OCI-M2 (cell line): ENCODE measurements around the gene NEK9.
"Not testable (repeated sequence)": the region's sequence is repeated elsewhere in the genome, so short reads cannot be mapped to it uniquely, and the experiment has no call there.

Experiments used
- DNase-seq: peaks from one replicate; lab custom pipeline; 2025; ENCODE audit not compliant: unreplicated experiment; lab: John Stamatoyannopoulos, UW

Gene NEK9

GRCh38 chr14:75068294-75069120 lies 58.3 kb downstream of the NEK9 start:
- DNase-seq, result no peak

GRCh38 chr14:75067765-75068164 lies 59.1 kb downstream of the NEK9 start:
- not testable (repeated sequence) for DNase-seq

GRCh38 chr14:75067212-75067611 lies 59.6 kb downstream of the NEK9 start:
- DNase-seq, result no peak

GRCh38 chr14:75066691-75067090 lies 60.2 kb downstream of the NEK9 start:
- DNase-seq, result no peak

GRCh38 chr14:75064205-75064567 lies 62.7 kb downstream of the NEK9 start:
- no peak for DNase-seq

GRCh38 chr14:75063491-75064204 lies 63.2 kb downstream of the NEK9 start, which contains the start of gene ACYP1:
Gene ACYP1 (minus strand): TSS chr14:75064024. CDS start chr14:75063553, 471 bp downstream.
- DNase-seq, result peak; percentile 78

- DNase-seq, result no peak
Measured at GRCh38 chr14:75063013-75063412, 63.8 kb downstream of the NEK9 start.

GRCh38 chr14:75060420-75060819 lies 66.4 kb downstream of the NEK9 start:
- DNase-seq, result no peak

- DNase-seq, result no peak
Measured at GRCh38 chr14:75059642-75060041, 67.2 kb downstream of the NEK9 start.

GRCh38 chr14:75054421-75054820 lies 72.4 kb downstream of the NEK9 start:
- DNase-seq, result no peak

- no peak for DNase-seq
Measured at GRCh38 chr14:75053396-75054291, 73.2 kb downstream of the NEK9 start.

GRCh38 chr14:75051556-75051899 lies 75.3 kb downstream of the NEK9 start:
- no peak for DNase-seq

- peak; percentile 58 for DNase-seq
Measured at GRCh38 chr14:75050852-75051555, 75.8 kb downstream of the NEK9 start, which contains the start of gene MLH3. Gene MLH3 (minus strand): TSS chr14:75051467. CDS start chr14:75049655, 1,812 bp downstream.

- DNase-seq, result no peak
Measured at GRCh38 chr14:75049731-75050201, 77.1 kb downstream of the NEK9 start.

GRCh38 chr14:75049136-75049535 lies 77.7 kb downstream of the NEK9 start:
- no peak for DNase-seq

- no peak for DNase-seq
Measured at GRCh38 chr14:75048101-75048500, 78.7 kb downstream of the NEK9 start.

GRCh38 chr14:75047506-75047905 lies 79.3 kb downstream of the NEK9 start:
- DNase-seq, result no peak

- DNase-seq, result no peak
Measured at GRCh38 chr14:75046899-75047298, 79.9 kb downstream of the NEK9 start.

- no peak for DNase-seq
Measured at GRCh38 chr14:75046275-75046674, 80.6 kb downstream of the NEK9 start.

GRCh38 chr14:75044752-75045151 lies 82.1 kb downstream of the NEK9 start:
- no peak for DNase-seq

- no peak for DNase-seq
Measured at GRCh38 chr14:75044322-75044721, 82.5 kb downstream of the NEK9 start.
